HCT116 (cell line): Measurements from ENCODE around the gene SORBS1. TPM values are rescaled to one million over a fixed set of nuclear protein-coding genes. Genes with fewer than 3 reads are reported as not detected.

Experiments used
- ATAC-seq: fragments of 200-7000 bp; cut with Tn5 transposase; 2 replicates; pipeline ENCODE4 v1.9.1; 2020; ENCODE audit warnings: mild to moderate bottlenecking, moderate library complexity
- BruUV-seq: library from RNA; stranded (reverse); fragments of 400-500 nt; replicated peaks from 2 replicates; lab custom pipeline; 2021; lab: Mats Ljungman, UMichigan
- CTCF ChIA-PET: fragments of 300-600 bp; sonication (Branson Sonifier 250); formaldehyde crosslinking; loops from one replicate; lab custom pipeline; 2021; ENCODE audit warnings: antibody characterized with exemption; lab: Charles Lee
- POLR2A ChIA-PET: fragments of 300-600, 350-600 bp; sonication (Branson Sonifier 250); formaldehyde crosslinking; loops from one replicate; lab custom pipeline; 2021; ENCODE audit warnings: antibody characterized with exemption; lab: Charles Lee
- RAD21 ChIA-PET, 2 experiments: fragments of 300-600 bp; sonication (Branson Sonifier 250); formaldehyde crosslinking; loops; one replicate each; lab custom pipeline; 2023; ENCODE audit warnings: low total read pairs in 2 of 2; ENCODE audit not compliant: uncharacterized antibody in 2 of 2, unreplicated experiment in 2 of 2, low non-redundant PET in 1 of 2; lab: Charles Lee
- DNase-seq: peaks from one replicate; pipeline ENCODE4 v3.0.0-alpha.2; 2010; ENCODE audit warnings: low read depth, low spot score
- H2AFZ ChIP-seq: fragments of 200-600 bp; shearing (Covaris generic), sonication (generic); 2 replicates; pipeline ENCODE4 v1.6.1; 2017; ENCODE audit warnings: low read depth, mixed run types, mixed read lengths, antibody characterized with exemption, low read length; ENCODE audit not compliant: poor library complexity, severe bottlenecking
- H3K27ac ChIP-seq: 2 replicates; pipeline ENCODE4 v1.5.1; 2012; ENCODE audit warnings: low read depth, low read length
- H3K27me3 ChIP-seq: fragments of 200-600 bp; sonication (generic); 2 replicates; pipeline ENCODE4 v1.6.1; 2016; ENCODE audit warnings: mixed run types, low read length, mixed read lengths; ENCODE audit not compliant: insufficient read depth
- H3K36me3 ChIP-seq, 2 experiments: fragments of 200-500 bp in 1 of 2; fragments of 200-600 bp in 1 of 2; sonication (Bioruptor generic) in 1 of 2; sonication (generic) in 1 of 2; 2 replicates each; pipeline versions ENCODE4 v1.5.1 to v1.6.1; 2014 to 2016; ENCODE audit warnings: low read length in 2 of 2, inconsistent platforms in 1 of 2, mixed read lengths in 1 of 2, mixed run types in 1 of 2; ENCODE audit not compliant: insufficient read depth in 2 of 2, control insufficient read depth in 1 of 2
- H3K4me1 ChIP-seq, 2 experiments: fragments of 200-600 bp in 1 of 2; sonication (generic) in 1 of 2; 2 replicates each; pipeline versions ENCODE4 v1.5.1 to v1.6.1; 2012 to 2017; ENCODE audit warnings: low read length in 2 of 2, inconsistent platforms in 1 of 2, mild to moderate bottlenecking in 1 of 2, mixed read lengths in 1 of 2, mixed run types in 1 of 2, moderate library complexity in 1 of 2; ENCODE audit not compliant: insufficient read depth in 2 of 2, control insufficient read depth in 1 of 2
- H3K4me2 ChIP-seq: fragments of 200-600 bp; sonication (generic); 2 replicates; pipeline ENCODE4 v1.6.1; 2017; ENCODE audit warnings: mixed run types, low read length, mixed read lengths
- H3K4me3 ChIP-seq, 2 experiments: fragments of 200-600 bp in 1 of 2; sonication (generic) in 1 of 2; replicated peaks in 1 of 2; 2 replicates each; pipeline ENCODE4 v1.5.1; 2011 to 2016; ENCODE audit warnings: low read length in 2 of 2, control low read depth in 1 of 2, low read depth in 1 of 2, mild to moderate bottlenecking in 1 of 2, mixed read lengths in 1 of 2, mixed run types in 1 of 2
- H3K79me2 ChIP-seq: fragments of 200-600 bp; sonication (generic); 2 replicates; pipeline ENCODE4 v1.6.1; 2017; ENCODE audit warnings: mild to moderate bottlenecking, mixed run types, low read length, moderate library complexity, mixed read lengths; ENCODE audit not compliant: insufficient read depth
- H3K9ac ChIP-seq: fragments of 200-600 bp; sonication (generic); 2 replicates; pipeline ENCODE4 v1.6.1; 2016; ENCODE audit warnings: low read length, mixed read lengths
- H3K9me2 ChIP-seq: fragments of 200-600 bp; sonication (generic), shearing (Covaris generic); 2 replicates; pipeline ENCODE4 v1.6.1; 2017; ENCODE audit warnings: mixed run types, mild to moderate bottlenecking, moderate library complexity; ENCODE audit not compliant: insufficient read depth
- H3K9me3 ChIP-seq, 2 experiments: fragments of 200-500 bp in 1 of 2; fragments of 200-600 bp in 1 of 2; sonication (Bioruptor generic) in 1 of 2; sonication (generic) in 1 of 2; 2 replicates each; pipeline ENCODE4 v1.6.1; 2014 to 2017; ENCODE audit warnings: low read length in 2 of 2, mixed read lengths in 2 of 2, inconsistent platforms in 1 of 2, low read depth in 1 of 2, mild to moderate bottlenecking in 1 of 2, mixed run types in 1 of 2, moderate library complexity in 1 of 2; ENCODE audit not compliant: control insufficient read depth in 1 of 2, insufficient read depth in 1 of 2
- H4K20me1 ChIP-seq: fragments of 200-600 bp; sonication (generic), shearing (Covaris generic); 2 replicates; pipeline ENCODE4 v1.6.1; 2017; ENCODE audit warnings: mixed run types, mild to moderate bottlenecking, moderate library complexity; ENCODE audit not compliant: insufficient read depth
- ATF3 ChIP-seq: IDR thresholded peaks from 2 replicates; pipeline ENCODE4 v1.6.1; 2012
- CBX3 ChIP-seq: IDR thresholded peaks from 2 replicates; pipeline ENCODE4 v1.6.1; 2012; ENCODE audit warnings: low read depth
- CEBPB ChIP-seq: IDR thresholded peaks from 2 replicates; pipeline ENCODE4 v1.6.1; 2012; ENCODE audit warnings: low read depth
- CTCF ChIP-seq, 3 experiments: fragments of 200-600 bp in 1 of 3; sonication (generic) in 1 of 3; IDR thresholded peaks in 2 of 3; conservative IDR thresholded peaks in 1 of 3; 2 replicates each; pipeline ENCODE4 v1.5.1; 2012 to 2017; ENCODE audit warnings: low read depth in 2 of 3, low read length in 2 of 3, antibody characterized with exemption in 1 of 3, borderline replicate concordance in 1 of 3, control low read depth in 1 of 3, mild to moderate bottlenecking in 1 of 3, mixed read lengths in 1 of 3, mixed run types in 1 of 3, moderate library complexity in 1 of 3; ENCODE audit not compliant: insufficient read depth in 1 of 3
- EGR1 ChIP-seq: IDR thresholded peaks from 2 replicates; pipeline ENCODE4 v1.6.1; 2012; ENCODE audit warnings: low read depth
- ELF1 ChIP-seq: IDR thresholded peaks from 2 replicates; pipeline ENCODE4 v1.6.1; 2012; ENCODE audit warnings: low read depth, borderline replicate concordance
- EZH2phosphoT487 ChIP-seq: fragments of 200-600 bp; IDR thresholded peaks from 2 replicates; pipeline ENCODE4 v1.6.1; 2018; ENCODE audit warnings: antibody characterized with exemption, borderline replicate concordance
- FOSL1 ChIP-seq: IDR thresholded peaks from 2 replicates; pipeline ENCODE4 v1.6.1; 2012; ENCODE audit warnings: low read depth
- JUND ChIP-seq: IDR thresholded peaks from 2 replicates; pipeline ENCODE4 v1.6.1; 2012
- MAX ChIP-seq: IDR thresholded peaks from 2 replicates; pipeline ENCODE4 v1.6.1; 2012
- POLR2A ChIP-seq: IDR thresholded peaks from 2 replicates; pipeline ENCODE4 v1.7.0; 2011; ENCODE audit warnings: borderline replicate concordance; ENCODE audit not compliant: insufficient read depth, insufficient read length; ENCODE audit errors: extremely low read depth
- POLR2AphosphoS5 ChIP-seq: IDR thresholded peaks from 2 replicates; pipeline ENCODE4 v1.6.1; 2011; ENCODE audit warnings: mild to moderate bottlenecking, low read depth, low read length, moderate library complexity
- RAD21 ChIP-seq: IDR thresholded peaks from 2 replicates; pipeline ENCODE4 v1.6.1; 2012; ENCODE audit warnings: low read depth, mild to moderate bottlenecking
- REST ChIP-seq: IDR thresholded peaks from 2 replicates; pipeline ENCODE4 v1.6.1; 2012; ENCODE audit warnings: low read depth
- SIN3A ChIP-seq: IDR thresholded peaks from 2 replicates; pipeline ENCODE4 v1.6.1; 2012; ENCODE audit warnings: low read depth
- SRF ChIP-seq: IDR thresholded peaks from 2 replicates; pipeline ENCODE4 v1.6.1; 2012; ENCODE audit warnings: low read depth
- TCF7L2 ChIP-seq: IDR thresholded peaks from 2 replicates; pipeline ENCODE4 v1.7.0; 2011; ENCODE audit warnings: borderline replicate concordance, inconsistent platforms; ENCODE audit not compliant: insufficient read depth, insufficient read length; ENCODE audit errors: extremely low read depth
- YY1 ChIP-seq: IDR thresholded peaks from 2 replicates; pipeline ENCODE4 v1.6.1; 2011; ENCODE audit warnings: low read length, low read depth, moderate library complexity, mild to moderate bottlenecking; ENCODE audit not compliant: insufficient replicate concordance; ENCODE audit errors: extremely low read depth
- ZBTB33 ChIP-seq: IDR thresholded peaks from 2 replicates; pipeline ENCODE4 v1.6.1; 2011; ENCODE audit warnings: mild to moderate bottlenecking, low read length, moderate library complexity; ENCODE audit not compliant: insufficient replicate concordance; ENCODE audit errors: extremely low read depth
- ZFX ChIP-seq: fragments of 450-650 bp; IDR thresholded peaks from 2 replicates; pipeline ENCODE4 v1.6.1; 2017
- intact Hi-C: fragments of 100-400 bp; cut with micrococcal nuclease; formaldehyde crosslinking; loops from 2 replicates; pipeline ENCODE4 v1.10.0; 2022
- total RNA-seq: library from RNA; stranded (reverse); gene quantifications from one replicate; pipeline ENCODE4 v1.2.1, GENCODE V29; 2021; ENCODE audit not compliant: unreplicated experiment

Gene SORBS1
- total RNA-seq, 1 experiment from 2014 or later = 3.4 TPM

GRCh38 chr10:95327367-95327766 is 233.8 kb downstream of the SORBS1 start (continued):
- TF ChIP-seq CEBPB (no peak), TCF7L2 (no peak)

GRCh38 chr10:95326396-95326795 is 234.8 kb downstream of the SORBS1 start:
- Histone ChIP-seq H3K9me2 (no peaks in the 10 kb centered on the region), H3K4me2 (no peak overlapping the region), H3K79me2 (no peaks in the 10 kb centered on the region), H3K9ac (no peak overlapping the region), H3K27me3 (peaks cover 4% of the 10 kb centered on the region; the same call in 1 of the 2 replicates), H3K36me3 (no peaks in the 10 kb centered on the region), H2AFZ (no peak overlapping the region), H3K4me1 (no peaks in the 10 kb centered on the region), H3K27ac (no peak overlapping the region), H3K9me3 (no peaks in the 10 kb centered on the region), H3K4me3 (no peak overlapping the region), H4K20me1 (no peaks in the 10 kb centered on the region)
- intact Hi-C loops = no loop called here
- RAD21 ChIA-PET = no interaction called here
- no peak for DNase-seq
- ATAC-seq = no peak
- POLR2A ChIA-PET = no interaction called here
- no TSS peak for BruUV-seq
- CTCF ChIA-PET = no interaction called here
- TF ChIP-seq EGR1 (no peak), ZFX (no peak), REST (no peak), SIN3A (no peak), FOSL1 (no peak), ZBTB33 (no peak), RAD21 (no peak), CBX3 (no peak), MAX (no peak), POLR2A (no peak), ATF3 (no peak), CEBPB (no peak), POLR2AphosphoS5 (no peak), CTCF (IDR thresholded peaks at IDR 0.05 in 2 of 3, conservative IDR thresholded peaks at IDR 0.05 in 1 of 3; ENCODE audit: borderline replicate concordance in 1 of 3, insufficient read depth in 1 of 3, low read depth in 2 of 3, low read length in 2 of 3) (no peak), JUND (no peak), ELF1 (no peak), SRF (no peak), EZH2phosphoT487 (no peak), YY1 (no peak)
